ENCODE measurements around the gene ABCC12. TPM values are rescaled to one million over a fixed set of nuclear protein-coding genes. Genes with fewer than 3 reads are reported as not detected.

The ABCC12 gene
- total and polyA plus RNA-seq, 2 donors (not counting 1 experiment from before 2014, with no cell fraction given), result not detected

DNA sequence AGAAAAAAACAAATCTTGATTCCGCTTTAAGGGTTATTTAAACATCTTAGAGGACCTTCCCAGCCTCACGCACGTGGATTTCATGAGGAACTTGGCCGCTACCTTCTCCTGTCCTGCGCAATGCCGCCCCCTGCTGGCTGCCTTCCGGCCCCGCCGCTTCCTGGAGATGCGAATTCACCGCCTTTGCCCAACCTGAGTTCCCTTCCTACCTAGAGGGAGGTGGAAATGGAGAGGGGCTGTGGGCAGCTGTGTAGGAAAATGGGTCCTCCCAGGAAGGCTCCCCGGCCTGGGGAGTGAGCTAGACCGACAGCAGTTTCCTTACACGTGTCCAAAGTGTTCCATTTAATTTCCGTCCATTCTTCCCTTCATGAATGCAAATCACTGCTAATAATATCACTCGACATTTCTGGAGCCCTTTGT lies 1.0 kb upstream of the ABCC12 start:
- ChIA-PET POLR2A (no interaction called here), CTCF (interaction anchor here (1.0 to 6.2 kb wide), 11 partner anchors 8 to 1205 kb away, joined by 3 to 60 read pairs (median 6); partner anchors contain the start of gene NETO2)
- Histone ChIP-seq H3K27me3 (replicated peaks in 1 of 4; ENCODE audit: control extremely low read depth in 1 of 4, control insufficient read depth in 3 of 4, insufficient read depth in 4 of 4, low read length in 3 of 4) (peaks cover 0 to 10% (median 2%) of the 10 kb centered on the region in 4 experiments), H3K79me2 (ENCODE audit: control insufficient read depth, insufficient read depth, low read length) (no peaks in the 10 kb centered on the region), H3K4me2 (replicated peaks; ENCODE audit: low read depth, low read length, poor library complexity, severe bottlenecking) (peak overlapping the region; percentile 34), H4K20me1 (ENCODE audit: control insufficient read depth, insufficient read depth, low read length, poor library complexity, severe bottlenecking) (no peaks in the 10 kb centered on the region), H3K36me3 (replicated peaks in 1 of 2; ENCODE audit: control extremely low read depth in 1 of 2, control insufficient read depth in 1 of 2, extremely low read depth in 1 of 2, insufficient read depth in 2 of 2, low read length in 1 of 2) (no peaks in the 10 kb centered on the region), H3K27ac (ENCODE audit: low read length in 2 of 2) (no peak overlapping the region), H3K4me3 (ENCODE audit: control extremely low read depth in 1 of 5, extremely low read depth in 1 of 5, insufficient read depth in 1 of 5, low read depth in 2 of 5, low read length in 4 of 5) (no peak overlapping the region), H3K4me1 (ENCODE audit: control insufficient read depth in 2 of 2, insufficient read depth in 2 of 2, low read length in 2 of 2) (peaks cover 0 to 6% of the 10 kb centered on the region in 2 donors), H3K9me3 (ENCODE audit: control extremely low read depth in 1 of 3, control insufficient read depth in 2 of 3, insufficient read depth in 1 of 3, low read length in 2 of 3) (peaks cover 0 to 4% (median 0%) of the 10 kb centered on the region in 3 donors), H2AFZ (ENCODE audit: insufficient read depth, low read depth, low read length, poor library complexity, severe bottlenecking) (no peak overlapping the region), H3K9ac (ENCODE audit: low read length) (no peak overlapping the region)
- ATAC-seq (ENCODE audit: low read depth) (peak; percentile 49), DNase-seq (peak; percentile 82)
- 17% methylated on average over 9 of the region's 16 CpGs for WGBS (ENCODE audit: insufficient coverage)
- H3K9me3 Mint-ChIP-seq (ENCODE audit: insufficient read depth), result no peaks in the 10 kb centered on the region
- H3K27me3 Mint-ChIP-seq, result peaks cover 28% of the 10 kb centered on the region
- intact Hi-C loops (cut with micrococcal nuclease), result loop anchor here (1.0 kb wide), 2 partner anchors 1015 to 1208 kb away; no protein-coding TSS in a partner anchor
- no peak overlapping the region for H3K27ac Mint-ChIP-seq
- H3K4me1 Mint-ChIP-seq, result no peaks in the 10 kb centered on the region
- H3K4me3 Mint-ChIP-seq, result no peak overlapping the region
- TF ChIP-seq, protein P1, sequence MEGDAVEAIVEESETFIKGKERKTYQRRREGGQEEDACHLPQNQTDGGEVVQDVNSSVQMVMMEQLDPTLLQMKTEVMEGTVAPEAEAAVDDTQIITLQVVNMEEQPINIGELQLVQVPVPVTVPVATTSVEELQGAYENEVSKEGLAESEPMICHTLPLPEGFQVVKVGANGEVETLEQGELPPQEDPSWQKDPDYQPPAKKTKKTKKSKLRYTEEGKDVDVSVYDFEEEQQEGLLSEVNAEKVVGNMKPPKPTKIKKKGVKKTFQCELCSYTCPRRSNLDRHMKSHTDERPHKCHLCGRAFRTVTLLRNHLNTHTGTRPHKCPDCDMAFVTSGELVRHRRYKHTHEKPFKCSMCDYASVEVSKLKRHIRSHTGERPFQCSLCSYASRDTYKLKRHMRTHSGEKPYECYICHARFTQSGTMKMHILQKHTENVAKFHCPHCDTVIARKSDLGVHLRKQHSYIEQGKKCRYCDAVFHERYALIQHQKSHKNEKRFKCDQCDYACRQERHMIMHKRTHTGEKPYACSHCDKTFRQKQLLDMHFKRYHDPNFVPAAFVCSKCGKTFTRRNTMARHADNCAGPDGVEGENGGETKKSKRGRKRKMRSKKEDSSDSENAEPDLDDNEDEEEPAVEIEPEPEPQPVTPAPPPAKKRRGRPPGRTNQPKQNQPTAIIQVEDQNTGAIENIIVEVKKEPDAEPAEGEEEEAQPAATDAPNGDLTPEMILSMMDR (IDR thresholded peaks at IDR 0.05), result peak; percentile 95
- no peak for TF ChIP-seq EZH2 (IDR thresholded peaks at IDR 0.05; ENCODE audit: borderline replicate concordance, insufficient read depth, low read depth, low read length, poor library complexity, severe bottlenecking)

DNA sequence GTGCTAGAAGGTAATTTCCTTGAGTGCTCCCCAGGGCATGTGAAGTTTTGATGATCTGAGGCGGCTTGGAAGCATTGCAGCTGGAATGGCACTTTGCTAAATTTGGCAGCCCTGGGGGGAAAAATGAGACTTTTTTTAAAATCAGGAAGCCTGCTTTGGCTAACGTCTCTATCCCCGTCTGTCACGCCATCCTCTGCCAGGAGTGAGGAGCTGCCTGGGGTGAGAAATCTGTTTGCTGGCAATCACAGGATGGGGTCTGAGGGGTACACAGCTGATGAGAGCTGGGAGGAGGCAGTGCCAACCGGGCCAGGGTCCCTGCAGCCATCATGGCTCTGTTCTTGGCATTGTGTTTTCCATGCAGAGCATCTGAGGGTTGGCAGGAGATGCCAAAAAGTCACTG lies 2.0 kb downstream of the ABCC12 start:
- ATAC-seq (ENCODE audit: low read depth), result no peak
- CTCF ChIA-PET, result interaction anchor here (1.1 to 1.4 kb wide), 3 partner anchors 11 to 1116 kb away, joined by 3 to 6 read pairs (median 4); no protein-coding TSS in a partner anchor
- POLR2A ChIA-PET, result no interaction called here

More for the DNA sequence above, 2.0 kb downstream of the ABCC12 start:
- Histone ChIP-seq H3K9me3 (ENCODE audit: control extremely low read depth in 1 of 3, control insufficient read depth in 2 of 3, insufficient read depth in 1 of 3, low read length in 2 of 3) (peaks cover 0 to 4% (median 0%) of the 10 kb centered on the region in 3 donors), H3K79me2 (ENCODE audit: control insufficient read depth, insufficient read depth, low read length) (no peaks in the 10 kb centered on the region), H3K4me3 (ENCODE audit: control extremely low read depth in 1 of 5, extremely low read depth in 1 of 5, insufficient read depth in 1 of 5, low read depth in 2 of 5, low read length in 4 of 5) (no peak overlapping the region), H2AFZ (ENCODE audit: insufficient read depth, low read depth, low read length, poor library complexity, severe bottlenecking) (no peak overlapping the region), H3K27ac (ENCODE audit: low read length in 2 of 2) (no peak overlapping the region), H3K4me2 (replicated peaks; ENCODE audit: low read depth, low read length, poor library complexity, severe bottlenecking) (no peak overlapping the region), H3K36me3 (replicated peaks in 1 of 2; ENCODE audit: control extremely low read depth in 1 of 2, control insufficient read depth in 1 of 2, extremely low read depth in 1 of 2, insufficient read depth in 2 of 2, low read length in 1 of 2) (no peaks in the 10 kb centered on the region), H3K4me1 (ENCODE audit: control insufficient read depth in 2 of 2, insufficient read depth in 2 of 2, low read length in 2 of 2) (peaks cover 0 to 6% of the 10 kb centered on the region in 2 donors), H4K20me1 (ENCODE audit: control insufficient read depth, insufficient read depth, low read length, poor library complexity, severe bottlenecking) (no peaks in the 10 kb centered on the region), H3K27me3 (replicated peaks in 1 of 4; ENCODE audit: control extremely low read depth in 1 of 4, control insufficient read depth in 3 of 4, insufficient read depth in 4 of 4, low read length in 3 of 4) (peaks cover 0 to 14% (median 2%) of the 10 kb centered on the region in 4 experiments), H3K9ac (ENCODE audit: low read length) (no peak overlapping the region)
- no peaks in the 10 kb centered on the region for H3K4me1 Mint-ChIP-seq
- intact Hi-C loops (cut with micrococcal nuclease), result no loop called here
- H3K4me3 Mint-ChIP-seq, result no peak overlapping the region
- no peak for DNase-seq
- 82% methylated on average over 5 of the region's 5 CpGs for WGBS (ENCODE audit: insufficient coverage)
- no peak overlapping the region for H3K27ac Mint-ChIP-seq
- no peak for TF ChIP-seq EZH2 (IDR thresholded peaks at IDR 0.05; ENCODE audit: borderline replicate concordance, insufficient read depth, low read depth, low read length, poor library complexity, severe bottlenecking)
- TF ChIP-seq, protein P1 (IDR thresholded peaks at IDR 0.05), result no peak
- H3K27me3 Mint-ChIP-seq, result peaks cover 43% of the 10 kb centered on the region
- peaks cover 2% of the 10 kb centered on the region for H3K9me3 Mint-ChIP-seq (ENCODE audit: insufficient read depth)
